Tibial nerve (tissue), 3 donors: ENCODE results near the gene MRE11.

ENCODE experiments used
- CTCF ChIP-seq, 5 experiments: fragments of 200-600 bp in 3 of 5; fragments of 450-650 bp in 2 of 5; sonication (generic) in 3 of 5; IDR thresholded peaks; one replicate each; pipeline ENCODE4 v1.5.1; 2016 to 2019; ENCODE audit warnings: antibody characterized with exemption in 5 of 5, mild to moderate bottlenecking in 3 of 5, moderate library complexity in 2 of 5
- POLR2A ChIP-seq, 2 donors: fragments of 450-650 bp; IDR thresholded peaks; one replicate each; pipeline ENCODE4 v1.6.1; 2017; ENCODE audit warnings: antibody characterized with exemption in 2 of 2, mild to moderate bottlenecking in 2 of 2, moderate library complexity in 2 of 2

- TF ChIP-seq CTCF (IDR thresholded peaks at IDR 0.05) (no peak), POLR2A (IDR thresholded peaks at IDR 0.05) (no peak)
These were observed 40.3 kb upstream of the MRE11 start for GRCh38 chr11:94533696-94534630.
